Measurements from ENCODE around the gene DIS3L.
"Not testable (repeated sequence)": the region's sequence is repeated elsewhere in the genome, so short reads cannot be mapped to it uniquely, and the experiment has no call there.

DIS3L gene

DNA sequence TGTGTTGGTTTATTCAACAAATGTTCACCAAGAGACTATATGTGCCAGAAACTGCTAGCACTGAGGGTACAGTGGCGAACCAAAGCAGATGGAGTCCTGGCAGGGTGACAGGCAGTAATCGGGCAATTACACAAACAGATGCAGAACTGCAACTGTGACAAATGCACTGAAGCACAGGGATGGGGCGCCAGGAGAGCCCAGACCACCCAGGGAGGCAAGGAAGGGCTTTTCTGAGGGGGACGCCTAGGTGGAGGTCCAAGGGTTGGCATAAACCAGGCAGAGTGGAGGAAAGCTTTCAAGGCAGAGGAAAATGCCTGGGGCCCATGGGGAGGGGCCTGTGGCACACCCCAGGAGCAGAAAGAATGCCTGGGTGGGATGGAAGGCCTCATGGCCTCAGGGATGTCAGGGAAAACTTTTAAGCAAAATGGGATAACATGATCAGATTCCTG, 5.5 kb downstream of the DIS3L start:
- no peak overlapping the region for H3K4me3 ChIP-seq (IDR thresholded peaks at IDR 0.05; ENCODE audit: insufficient read depth, low read depth, low read length)
- H3K9ac ChIP-seq, result no peak overlapping the region
- peaks cover 28% of the 10 kb centered on the region for H3K79me2 ChIP-seq (ENCODE audit: insufficient read depth, low read depth)
- TF ChIP-seq, protein P1, sequence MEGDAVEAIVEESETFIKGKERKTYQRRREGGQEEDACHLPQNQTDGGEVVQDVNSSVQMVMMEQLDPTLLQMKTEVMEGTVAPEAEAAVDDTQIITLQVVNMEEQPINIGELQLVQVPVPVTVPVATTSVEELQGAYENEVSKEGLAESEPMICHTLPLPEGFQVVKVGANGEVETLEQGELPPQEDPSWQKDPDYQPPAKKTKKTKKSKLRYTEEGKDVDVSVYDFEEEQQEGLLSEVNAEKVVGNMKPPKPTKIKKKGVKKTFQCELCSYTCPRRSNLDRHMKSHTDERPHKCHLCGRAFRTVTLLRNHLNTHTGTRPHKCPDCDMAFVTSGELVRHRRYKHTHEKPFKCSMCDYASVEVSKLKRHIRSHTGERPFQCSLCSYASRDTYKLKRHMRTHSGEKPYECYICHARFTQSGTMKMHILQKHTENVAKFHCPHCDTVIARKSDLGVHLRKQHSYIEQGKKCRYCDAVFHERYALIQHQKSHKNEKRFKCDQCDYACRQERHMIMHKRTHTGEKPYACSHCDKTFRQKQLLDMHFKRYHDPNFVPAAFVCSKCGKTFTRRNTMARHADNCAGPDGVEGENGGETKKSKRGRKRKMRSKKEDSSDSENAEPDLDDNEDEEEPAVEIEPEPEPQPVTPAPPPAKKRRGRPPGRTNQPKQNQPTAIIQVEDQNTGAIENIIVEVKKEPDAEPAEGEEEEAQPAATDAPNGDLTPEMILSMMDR (conservative IDR thresholded peaks at IDR 0.05; ENCODE audit: low read depth, low read length), result no peak
- H3K36me3 ChIP-seq (ENCODE audit: insufficient read depth), result no peaks in the 10 kb centered on the region
- H3K27ac ChIP-seq, result no peak overlapping the region
- H3K4me2 ChIP-seq, result no peak overlapping the region
- peaks cover 12% of the 10 kb centered on the region for H3K4me1 ChIP-seq (ENCODE audit: low read depth, poor library complexity, severe bottlenecking)
- no peak overlapping the region for H2AFZ ChIP-seq (ENCODE audit: low read depth)
- no peaks in the 10 kb centered on the region for H4K20me1 ChIP-seq (ENCODE audit: insufficient read depth)
- H3K27me3 ChIP-seq (ENCODE audit: insufficient read depth, low read depth), result no peaks in the 10 kb centered on the region

DNA sequence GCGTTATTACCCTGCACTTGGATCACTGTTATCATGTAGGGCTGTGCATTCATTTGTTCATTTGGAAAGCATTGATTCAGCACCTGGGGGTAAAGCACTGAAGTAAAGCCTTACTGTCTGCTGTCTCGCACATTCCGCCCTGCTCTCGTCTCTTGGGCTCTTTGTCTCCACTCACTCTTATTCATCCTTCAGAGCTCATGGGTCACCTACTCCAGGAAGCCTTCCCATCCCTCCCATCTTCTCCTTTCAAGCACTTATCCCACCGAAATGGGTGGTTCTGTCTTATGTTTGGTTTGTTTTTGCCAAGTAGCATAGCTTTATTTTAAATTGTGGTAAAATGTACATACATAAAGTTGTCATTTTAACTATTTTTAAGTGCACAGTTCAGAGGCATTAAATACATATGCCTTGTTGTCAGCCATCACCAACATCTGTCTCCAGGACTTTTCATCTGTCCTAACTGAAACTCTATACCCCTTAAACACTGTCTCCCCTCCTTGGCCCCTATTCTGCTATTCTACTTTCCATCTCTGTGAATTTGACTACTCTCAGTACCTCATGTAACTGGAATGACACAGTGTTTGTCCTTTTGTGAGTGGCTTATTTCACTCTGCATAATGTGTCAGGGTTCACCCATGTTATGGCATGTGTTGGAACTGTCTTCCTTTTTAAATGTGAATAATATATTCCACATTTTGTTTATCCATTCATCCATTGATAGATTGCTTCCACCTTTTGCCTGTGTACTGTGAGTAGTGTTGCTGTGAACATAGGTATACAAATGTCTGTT, 9.3 kb downstream of the DIS3L start:
- Histone ChIP-seq H3K27ac (no peak overlapping the region), H3K27me3 (ENCODE audit: insufficient read depth, low read depth) (no peaks in the 10 kb centered on the region), H3K4me3 (IDR thresholded peaks at IDR 0.05; ENCODE audit: insufficient read depth, low read depth, low read length) (no peak overlapping the region), H3K4me1 (ENCODE audit: low read depth, poor library complexity, severe bottlenecking) (no peaks in the 10 kb centered on the region), H2AFZ (ENCODE audit: low read depth) (no peak overlapping the region), H3K9ac (no peak overlapping the region), H3K36me3 (ENCODE audit: insufficient read depth) (no peaks in the 10 kb centered on the region), H3K79me2 (ENCODE audit: insufficient read depth, low read depth) (no peaks in the 10 kb centered on the region), H4K20me1 (ENCODE audit: insufficient read depth) (no peaks in the 10 kb centered on the region), H3K4me2 (no peak overlapping the region)
- TF ChIP-seq, protein P1 (conservative IDR thresholded peaks at IDR 0.05; ENCODE audit: low read depth, low read length), result no peak

DNA sequence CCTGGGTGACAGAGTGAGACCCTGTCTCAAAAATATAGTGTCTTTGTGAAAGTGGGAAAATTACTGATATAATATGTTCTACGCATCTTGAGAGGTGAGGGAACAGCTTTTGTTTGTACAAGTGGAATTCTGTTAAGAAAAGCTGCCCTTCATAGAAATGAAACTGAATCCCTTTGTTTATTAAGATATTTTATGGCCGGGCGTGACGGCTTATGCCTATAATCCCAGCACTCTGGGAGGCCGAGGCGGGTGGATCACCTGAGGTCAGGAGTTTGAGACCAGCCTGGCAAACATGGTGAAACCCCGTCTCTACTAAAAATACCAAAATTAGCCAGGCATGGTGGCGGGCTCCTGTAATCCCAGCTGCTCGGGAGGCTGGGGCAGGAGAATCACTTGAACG, 11.1 kb downstream of the DIS3L start:
- H3K4me1 ChIP-seq (ENCODE audit: low read depth, poor library complexity, severe bottlenecking); H3K4me3 ChIP-seq (IDR thresholded peaks at IDR 0.05; ENCODE audit: insufficient read depth, low read depth, low read length); H3K27ac ChIP-seq; H4K20me1 ChIP-seq (ENCODE audit: insufficient read depth); H3K4me2 ChIP-seq; H3K36me3 ChIP-seq (ENCODE audit: insufficient read depth); H3K79me2 ChIP-seq (ENCODE audit: insufficient read depth, low read depth); H2AFZ ChIP-seq (ENCODE audit: low read depth); H3K27me3 ChIP-seq (ENCODE audit: insufficient read depth, low read depth); H3K9ac ChIP-seq: not testable (repeated sequence)

DNA sequence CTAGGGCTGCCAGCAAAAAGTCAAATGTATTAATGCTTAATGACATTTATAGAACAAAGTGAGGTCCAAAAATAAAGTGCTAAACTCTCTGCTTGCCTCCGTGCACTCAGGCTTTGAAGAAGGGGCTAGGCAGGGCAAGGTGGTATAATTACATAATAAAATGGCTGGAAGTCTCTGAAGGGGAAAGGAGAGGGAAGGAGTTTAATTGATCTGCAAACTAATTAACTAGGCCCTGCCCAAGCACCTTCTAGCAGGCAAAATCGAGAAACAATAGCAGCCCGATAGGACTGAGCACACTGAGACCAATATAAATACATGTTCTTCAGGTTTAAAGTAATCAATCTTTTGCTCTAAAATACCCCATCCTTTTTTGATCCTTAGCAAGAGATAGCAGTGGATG, 13.0 kb downstream of the DIS3L start:
- Histone ChIP-seq H4K20me1 (ENCODE audit: insufficient read depth) (no peaks in the 10 kb centered on the region), H3K4me2 (no peak overlapping the region), H2AFZ (ENCODE audit: low read depth) (no peak overlapping the region), H3K4me3 (IDR thresholded peaks at IDR 0.05; ENCODE audit: insufficient read depth, low read depth, low read length) (no peak overlapping the region), H3K79me2 (ENCODE audit: insufficient read depth, low read depth) (no peaks in the 10 kb centered on the region), H3K36me3 (ENCODE audit: insufficient read depth) (no peaks in the 10 kb centered on the region), H3K27me3 (ENCODE audit: insufficient read depth, low read depth) (no peaks in the 10 kb centered on the region), H3K27ac (no peak overlapping the region), H3K4me1 (ENCODE audit: low read depth, poor library complexity, severe bottlenecking) (no peaks in the 10 kb centered on the region), H3K9ac (no peak overlapping the region)
- TF ChIP-seq, protein P1 (conservative IDR thresholded peaks at IDR 0.05; ENCODE audit: low read depth, low read length), result no peak

DNA sequence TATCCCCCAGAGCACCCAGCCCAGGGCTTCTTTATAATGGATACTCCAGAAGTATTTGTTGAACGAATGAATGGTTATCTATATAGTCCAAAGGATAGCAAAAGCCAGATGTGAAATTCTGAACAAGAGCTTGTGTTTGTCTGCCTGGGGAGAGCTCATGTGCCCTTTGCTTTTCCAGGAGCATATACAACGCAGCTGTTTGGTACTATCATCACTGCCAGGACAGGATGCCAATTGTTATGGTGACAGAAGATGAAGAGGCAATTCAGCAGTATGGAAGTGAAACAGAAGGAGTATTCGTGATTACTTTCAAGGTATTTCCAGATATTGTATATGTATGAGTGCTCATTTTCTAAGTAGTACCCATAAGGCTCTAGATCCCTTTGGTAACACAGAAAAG, 15.2 kb downstream of the DIS3L start:
- Histone ChIP-seq H4K20me1 (ENCODE audit: insufficient read depth) (no peaks in the 10 kb centered on the region), H3K27me3 (ENCODE audit: insufficient read depth, low read depth) (no peaks in the 10 kb centered on the region), H3K27ac (no peak overlapping the region), H3K4me1 (ENCODE audit: low read depth, poor library complexity, severe bottlenecking) (no peaks in the 10 kb centered on the region), H3K36me3 (ENCODE audit: insufficient read depth) (no peaks in the 10 kb centered on the region), H2AFZ (ENCODE audit: low read depth) (no peak overlapping the region), H3K4me2 (no peak overlapping the region), H3K4me3 (IDR thresholded peaks at IDR 0.05; ENCODE audit: insufficient read depth, low read depth, low read length) (no peak overlapping the region), H3K79me2 (ENCODE audit: insufficient read depth, low read depth) (no peaks in the 10 kb centered on the region), H3K9ac (no peak overlapping the region)
- TF ChIP-seq, protein P1 (conservative IDR thresholded peaks at IDR 0.05; ENCODE audit: low read depth, low read length), result no peak
